HepG2 (cell line): ENCODE measurements around the gene URM1.

Experiments used
- CHCHD3 ChIP-seq: sonication (generic); formaldehyde crosslinking; IDR thresholded peaks from 2 replicates; pipeline ENCODE4 v1.8.0; 2022; ENCODE audit warnings: mild to moderate bottlenecking, missing genetic modification reagents, moderate library complexity
- HES4 ChIP-seq: sonication (generic); formaldehyde crosslinking; IDR thresholded peaks from 2 replicates; pipeline ENCODE4 v1.9.0; 2021; ENCODE audit warnings: mild to moderate bottlenecking, missing genetic modification reagents, borderline replicate concordance
- TBL1XR1 ChIP-seq: fragments of 150-350 bp; IDR thresholded peaks from 2 replicates; pipeline ENCODE4 v1.6.1; 2014; ENCODE audit warnings: borderline replicate concordance, low read length; ENCODE audit not compliant: partially characterized antibody
- USF2 ChIP-seq, 2 experiments: sonication (generic) in 1 of 2; formaldehyde crosslinking in 1 of 2; IDR thresholded peaks; 2 replicates each; pipeline versions ENCODE4 v1.5.1 to v1.6.1; 2011 to 2020; ENCODE audit warnings: borderline replicate concordance in 1 of 2, low read depth in 1 of 2, low read length in 1 of 2, mild to moderate bottlenecking in 1 of 2, missing genetic modification reagents in 1 of 2, moderate library complexity in 1 of 2
- ZNF567 ChIP-seq: sonication (generic); formaldehyde crosslinking; IDR thresholded peaks from 2 replicates; pipeline ENCODE4 v1.8.1; 2023; ENCODE audit warnings: mild to moderate bottlenecking, missing genetic modification reagents, borderline replicate concordance

DNA sequence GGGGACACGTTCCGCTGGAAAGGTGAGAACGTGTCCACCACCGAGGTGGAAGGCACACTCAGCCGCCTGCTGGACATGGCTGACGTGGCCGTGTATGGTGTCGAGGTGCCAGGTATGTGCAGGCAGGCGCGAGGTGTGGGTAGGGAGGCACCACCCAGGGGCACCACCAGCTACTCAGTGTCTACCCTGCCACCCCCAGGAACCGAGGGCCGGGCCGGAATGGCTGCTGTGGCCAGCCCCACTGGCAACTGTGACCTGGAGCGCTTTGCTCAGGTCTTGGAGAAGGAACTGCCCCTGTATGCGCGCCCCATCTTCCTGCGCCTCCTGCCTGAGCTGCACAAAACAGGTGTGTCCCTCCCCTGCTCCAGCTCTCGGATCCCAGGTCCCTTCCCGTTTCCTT lies 15.7 kb upstream of the URM1 start:
- TF ChIP-seq ZNF567 (CRISPR knock-in tag) (no peak), USF2 (IDR thresholded peaks at IDR 0.05; ENCODE audit: low read depth, low read length) (no peak), USF2 (CRISPR knock-in tag; IDR thresholded peaks at IDR 0.05; ENCODE audit: borderline replicate concordance) (no peak), CHCHD3 (CRISPR knock-in tag) (no peak), TBL1XR1 (no peak), HES4 (CRISPR knock-in tag) (no peak)
